Stimulated activated CD8-positive, alpha-beta memory T cell treated with anti-CD3 and anti-CD28 coated beads, Interleukin-2, amount 100 ng/mL, for 48 hours (primary cell): ENCODE data around the gene SRSF7.
A peak's percentile ranks its signal among the peaks of the same experiment; 100 is the strongest.
"Not testable (repeated sequence)": the region's sequence is repeated elsewhere in the genome, so short reads cannot be mapped to it uniquely, and the experiment has no call there.

Experiments used
- DNase-seq, 2 donors: peaks; one replicate each; pipeline ENCODE4 v3.0.0-alpha.2; 2020; ENCODE audit warnings: low read depth in 2 of 2

SRSF7 gene

DNA sequence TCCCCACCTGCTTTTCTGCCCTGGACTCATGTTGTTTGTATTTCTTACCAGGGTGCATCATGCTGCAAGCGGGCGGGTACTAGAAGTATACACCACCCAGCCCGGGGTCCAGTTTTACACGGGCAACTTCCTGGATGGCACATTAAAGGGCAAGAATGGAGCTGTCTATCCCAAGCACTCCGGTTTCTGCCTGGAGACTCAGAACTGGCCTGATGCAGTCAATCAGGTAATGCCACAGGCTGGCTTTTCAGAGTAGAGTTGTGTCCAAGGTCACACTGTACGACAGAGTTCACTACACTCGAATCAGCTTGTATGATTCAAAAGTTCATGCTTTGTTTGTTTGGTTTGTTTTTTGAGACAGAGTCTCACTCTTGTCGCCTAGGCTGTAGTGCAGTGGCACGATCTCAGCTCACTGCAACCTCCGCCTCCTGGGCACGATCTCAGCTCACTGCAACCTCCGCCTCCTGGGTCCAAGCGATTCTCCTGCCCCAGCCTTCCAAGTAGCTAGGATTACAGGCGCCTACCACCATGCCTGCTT is 19.4 kb downstream of the SRSF7 start:
- DNase-seq = no peak

- DNase-seq = no peak
Measured at GRCh38 chr2:38731090-38731489, 20.1 kb downstream of the SRSF7 start.

- DNase-seq = no peak
Measured at GRCh38 chr2:38728694-38729093, 22.5 kb downstream of the SRSF7 start.

DNA sequence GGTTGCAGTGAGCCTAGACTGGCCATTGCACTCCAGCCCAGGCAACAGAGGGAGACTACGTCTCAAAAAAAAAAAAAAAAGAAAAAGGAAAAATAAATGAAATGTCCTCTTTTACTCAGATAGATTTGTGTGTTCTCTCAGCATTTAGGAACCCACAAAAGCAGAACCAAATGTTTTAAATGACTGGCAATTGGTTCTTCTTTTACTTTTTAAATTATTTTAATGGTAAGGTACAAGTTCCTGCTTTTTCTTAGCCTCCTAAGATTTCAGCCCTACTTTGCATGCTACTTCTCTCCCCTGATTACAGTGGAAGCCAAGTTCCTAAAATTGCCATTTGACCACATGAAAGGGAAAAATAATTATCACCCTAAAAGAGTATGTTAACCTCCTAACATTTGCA is 23.5 kb downstream of the SRSF7 start:
- no peak for DNase-seq

DNA sequence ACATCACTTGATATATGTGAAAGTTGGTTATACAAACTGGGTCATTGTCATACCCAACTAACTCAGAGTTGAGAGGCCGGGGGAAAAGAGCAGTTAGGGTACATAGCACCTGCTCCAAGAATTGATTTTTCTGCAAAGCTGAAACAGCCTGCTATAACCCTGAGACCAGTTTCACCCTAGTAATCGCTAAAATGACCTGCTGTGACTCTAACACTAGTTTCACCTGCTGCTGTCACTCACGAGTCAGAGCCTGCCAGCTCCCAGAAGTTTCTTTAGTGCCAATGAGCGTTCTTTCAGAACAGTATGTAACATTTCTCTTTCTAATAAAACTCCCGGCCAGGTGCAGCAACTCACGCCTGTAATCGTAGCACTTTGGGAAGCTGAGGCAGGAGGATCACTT is 28.0 kb downstream of the SRSF7 start:
- DNase-seq = no peak

DNA sequence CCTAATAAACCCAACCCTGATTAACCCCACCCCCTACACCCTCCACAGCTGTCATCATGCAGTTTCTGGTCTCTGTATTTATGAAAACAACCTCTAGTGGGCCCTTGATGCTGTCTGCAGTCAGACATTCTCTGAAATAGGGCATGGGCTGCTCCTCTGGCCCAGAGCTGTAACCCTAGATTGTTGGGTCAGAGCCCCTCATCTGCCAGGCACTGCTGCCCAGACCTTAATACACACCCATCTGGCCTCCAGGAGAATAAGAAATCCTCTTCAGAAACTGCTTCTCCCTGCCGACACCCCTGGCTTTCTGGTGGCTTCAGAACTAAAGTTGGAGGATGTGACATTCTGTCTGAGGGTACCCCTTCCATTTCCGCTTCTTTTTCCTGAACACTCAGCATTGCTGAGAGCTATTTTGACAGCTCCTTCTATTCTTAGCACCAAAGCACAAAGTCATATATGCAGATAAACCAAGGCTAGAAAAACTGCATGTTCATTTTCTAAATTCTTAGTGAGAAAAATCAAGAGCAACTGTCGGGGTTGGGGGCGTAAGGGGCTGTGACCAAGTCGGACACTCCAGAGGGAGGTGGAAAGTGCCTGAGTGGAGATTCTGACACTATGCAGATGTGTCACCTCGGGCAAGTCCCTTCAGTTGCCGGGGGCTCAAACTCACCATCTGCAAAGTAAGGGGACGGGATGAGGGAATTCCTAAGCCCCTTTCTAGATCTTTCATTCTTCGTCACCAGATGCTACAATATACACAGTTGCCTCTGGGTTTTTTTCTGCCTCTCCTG is 28.7 kb downstream of the SRSF7 start:
- DNase-seq = peak; percentile 38 to 46

- DNase-seq = no peak
Measured at GRCh38 chr2:38720613-38721241, 30.4 kb downstream of the SRSF7 start.

DNA sequence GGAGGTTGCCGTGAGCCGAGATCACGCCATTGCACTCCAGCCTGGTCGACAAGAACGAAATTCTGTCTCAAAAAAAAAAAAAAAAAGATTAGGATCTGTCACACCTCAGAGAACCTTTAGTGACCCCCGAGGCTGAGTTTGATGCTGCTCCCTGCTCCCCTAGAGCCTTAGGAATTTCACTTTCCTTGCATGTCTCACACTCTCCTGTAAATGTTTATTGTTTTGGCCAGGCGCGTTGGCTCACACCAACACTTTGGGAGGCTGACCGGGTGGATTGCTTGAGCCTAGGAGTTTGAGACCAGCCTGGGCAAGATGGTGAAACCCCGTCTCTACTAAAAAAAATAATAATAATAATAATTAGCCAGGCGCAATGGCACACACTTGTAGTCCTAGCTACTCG is 31.5 kb downstream of the SRSF7 start:
- no peak for DNase-seq

DNA sequence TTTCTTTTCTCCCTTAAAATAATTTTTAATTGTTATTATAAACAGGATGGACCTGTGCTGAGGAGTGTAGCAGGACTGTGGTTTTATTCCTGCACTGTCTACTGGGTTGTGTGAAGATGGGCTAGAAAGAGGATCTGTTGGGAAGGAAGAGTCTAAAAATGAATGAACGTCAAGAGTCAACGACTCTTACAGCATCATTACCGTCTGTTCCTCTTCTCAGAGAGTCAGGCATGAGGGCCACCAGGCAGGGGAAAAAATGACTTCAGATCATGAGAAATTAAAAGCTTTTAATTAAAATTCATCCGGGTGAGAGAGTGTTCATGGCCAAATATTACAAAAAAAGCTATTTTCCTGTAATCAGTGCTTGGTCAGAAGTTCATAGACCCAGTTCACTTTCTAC is 32.6 kb downstream of the SRSF7 start:
- DNase-seq = no peak

DNA sequence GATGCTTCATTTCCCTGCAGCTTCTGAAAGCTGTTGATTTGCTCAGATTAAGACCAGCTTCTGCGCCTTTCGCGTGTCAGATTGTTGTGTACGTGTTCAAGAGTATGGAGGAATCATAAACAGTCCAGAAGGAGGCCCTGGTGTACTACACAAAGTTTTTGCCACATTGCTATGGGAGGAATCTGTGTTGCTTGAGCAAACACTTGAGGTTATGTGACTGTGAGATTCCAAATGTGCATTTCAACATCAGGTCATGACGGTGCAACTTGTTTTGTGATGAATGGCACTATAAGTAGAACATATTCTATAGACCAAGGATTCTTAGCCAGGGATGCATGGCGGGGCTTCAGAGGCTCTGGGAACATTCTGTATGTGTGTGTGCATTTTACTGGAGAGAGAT is 35.0 kb downstream of the SRSF7 start:
- no peak for DNase-seq

DNA sequence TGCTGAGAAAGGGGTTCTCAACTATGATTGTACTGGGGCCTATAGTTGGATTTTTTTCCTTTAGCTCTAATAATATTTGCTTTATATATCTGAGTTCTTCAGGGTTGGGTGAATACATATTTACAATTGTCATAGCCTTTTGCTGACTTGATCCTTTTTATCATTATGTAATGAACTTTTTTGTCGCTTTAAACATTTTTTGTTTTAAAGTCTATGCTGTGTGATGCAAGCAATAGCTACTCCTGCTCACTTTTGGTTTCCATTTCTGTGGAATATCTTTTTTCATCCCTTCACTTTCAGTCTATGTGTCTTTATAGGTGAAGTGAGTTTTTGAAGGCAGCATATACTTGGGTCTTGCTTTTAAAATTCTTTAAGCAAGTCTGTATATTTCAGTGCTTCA is 36.2 kb downstream of the SRSF7 start:
- DNase-seq = not testable (repeated sequence)

- no peak for DNase-seq
Measured at GRCh38 chr2:38713338-38713737, 37.8 kb downstream of the SRSF7 start.

DNA sequence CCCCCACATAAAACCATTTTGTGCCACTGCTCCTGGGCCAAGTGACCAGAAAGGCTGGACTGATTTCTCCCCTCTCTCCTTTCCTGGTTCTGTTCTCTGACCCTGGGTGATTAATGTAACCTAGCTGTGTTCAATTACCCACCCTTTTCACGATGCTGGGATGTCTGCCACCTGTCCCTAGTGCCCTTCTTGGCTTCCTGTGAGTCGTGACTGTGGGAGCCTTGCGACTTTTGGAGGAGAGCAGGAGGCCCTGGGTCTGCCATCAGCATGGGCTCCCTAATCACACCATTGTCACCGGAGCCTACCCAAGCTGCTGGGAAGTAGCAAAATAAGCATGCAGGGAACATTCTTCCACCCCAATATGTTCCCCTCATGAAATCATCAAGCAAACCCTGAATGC is 38.3 kb downstream of the SRSF7 start:
- DNase-seq = no peak

- no peak for DNase-seq
Measured at GRCh38 chr2:38712413-38712812, 38.7 kb downstream of the SRSF7 start.

- no peak for DNase-seq
Measured at GRCh38 chr2:38711558-38711957, 39.6 kb downstream of the SRSF7 start.

- no peak for DNase-seq
Measured at GRCh38 chr2:38709567-38710194, 41.5 kb downstream of the SRSF7 start.

GRCh38 chr2:38708900-38709566 is 42.1 kb downstream of the SRSF7 start:
- no peak for DNase-seq

DNA sequence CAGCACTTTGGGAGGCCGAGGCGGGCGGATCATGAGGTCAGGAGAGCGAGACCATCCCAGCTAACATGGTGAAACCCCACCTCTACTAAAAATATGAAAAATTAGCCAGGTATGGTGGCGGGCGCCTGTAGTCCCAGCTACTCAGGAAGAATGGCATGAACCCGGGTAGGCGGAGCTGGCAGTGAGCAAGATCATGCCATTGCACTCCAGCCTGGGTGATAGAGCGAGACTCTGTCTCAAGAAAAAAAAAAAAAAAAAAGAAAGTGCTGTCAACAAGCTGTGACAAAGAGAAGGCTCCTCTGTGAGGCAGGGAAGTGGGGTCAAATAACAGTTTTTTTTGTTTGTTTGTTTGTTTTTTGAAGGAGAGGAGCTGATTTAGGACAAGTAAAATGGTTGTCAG is 42.7 kb downstream of the SRSF7 start:
- DNase-seq = not testable (repeated sequence)

- no peak for DNase-seq
Measured at GRCh38 chr2:38706846-38707345, 44.3 kb downstream of the SRSF7 start.

DNA sequence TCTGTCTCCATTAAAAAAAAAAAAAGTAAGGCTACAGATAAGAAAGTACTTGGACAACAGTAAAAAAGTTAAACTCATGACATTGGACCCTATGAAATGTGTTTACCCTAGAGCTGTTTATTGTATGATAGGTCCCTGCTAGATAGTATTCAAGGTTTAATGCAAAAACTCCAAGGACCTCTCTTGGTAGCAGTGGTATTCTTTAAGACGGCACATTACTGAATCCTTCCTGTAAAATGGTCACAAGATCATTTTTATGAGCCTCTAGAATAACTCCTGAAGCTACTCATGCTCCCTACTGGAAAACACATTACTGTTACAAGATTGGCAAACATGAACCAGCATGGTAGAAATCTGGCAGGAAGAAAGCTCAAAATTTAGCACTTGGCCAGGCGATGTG is 46.5 kb downstream of the SRSF7 start:
- DNase-seq = no peak

DNA sequence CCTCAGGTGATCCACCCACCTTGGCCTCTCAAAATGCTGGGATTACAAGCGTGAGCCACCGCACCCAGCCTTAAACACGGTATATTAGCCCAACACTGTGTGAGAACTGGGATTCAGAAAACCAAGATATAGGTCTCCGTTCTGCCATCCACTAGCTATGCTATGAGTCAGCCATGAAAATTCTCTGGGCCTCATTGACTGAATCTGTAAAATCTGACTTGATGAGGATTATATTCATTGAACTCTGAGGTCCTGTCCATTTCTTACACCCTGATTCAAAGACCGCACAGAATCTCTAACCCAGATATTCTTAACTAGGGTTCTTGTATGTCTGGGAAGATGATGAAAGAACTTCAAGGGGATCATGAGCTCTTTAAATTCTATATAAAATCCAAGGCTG is 47.8 kb downstream of the SRSF7 start:
- not testable (repeated sequence) for DNase-seq

DNA sequence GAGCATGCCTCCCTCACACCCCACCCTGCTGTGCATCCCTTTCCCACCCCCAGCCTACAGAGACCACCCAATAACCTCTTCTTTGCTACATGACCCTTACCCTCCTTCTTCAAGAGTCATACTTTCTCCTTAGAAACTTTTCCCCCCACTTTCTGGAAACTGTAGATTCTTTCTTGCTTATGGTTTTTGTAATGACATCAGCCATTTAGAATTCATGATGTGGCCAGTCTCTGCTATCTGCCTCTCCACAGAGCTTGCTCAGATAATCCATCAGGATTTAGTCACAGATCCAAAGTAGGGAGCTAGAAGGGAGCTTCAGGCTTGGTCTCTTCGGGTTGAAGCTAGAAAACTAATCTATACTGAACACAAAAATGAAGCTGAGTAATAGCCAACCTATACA is 48.7 kb downstream of the SRSF7 start:
- no peak for DNase-seq
